Measurements from ENCODE around the gene ADD3.

ADD3 gene

DNA sequence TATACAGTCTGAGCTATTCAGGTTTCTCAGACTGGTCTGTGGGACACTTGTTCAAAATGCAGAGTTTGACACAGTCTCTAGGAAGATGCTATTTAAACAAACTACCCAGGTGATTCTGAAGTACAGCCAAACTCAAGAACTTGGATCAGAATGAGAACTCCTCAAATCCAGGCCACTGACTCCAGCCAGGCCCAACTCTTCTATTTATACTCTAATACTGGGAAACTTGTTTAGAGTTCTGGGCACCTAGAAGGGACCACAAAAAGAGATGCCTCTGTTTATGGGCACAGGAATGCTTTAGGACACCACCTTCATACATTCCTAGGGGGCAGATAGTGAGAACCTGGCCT lies 40.1 kb upstream of the ADD3 start:
- Histone ChIP-seq H3K27ac (ENCODE audit: low read depth, low read length, severe bottlenecking) (peak overlapping the region; percentile 93), H3K4me3 (ENCODE audit: extremely low read depth, insufficient read depth, low read length, poor library complexity, severe bottlenecking) (no peak overlapping the region), H3K36me3 (ENCODE audit: control insufficient read depth, insufficient read depth, low read length) (no peaks in the 10 kb centered on the region), H3K9me3 (ENCODE audit: control insufficient read depth, low read length) (no peaks in the 10 kb centered on the region), H3K4me1 (ENCODE audit: control insufficient read depth, insufficient read depth, low read length, poor library complexity, severe bottlenecking) (peaks cover 40% of the 10 kb centered on the region)

DNA sequence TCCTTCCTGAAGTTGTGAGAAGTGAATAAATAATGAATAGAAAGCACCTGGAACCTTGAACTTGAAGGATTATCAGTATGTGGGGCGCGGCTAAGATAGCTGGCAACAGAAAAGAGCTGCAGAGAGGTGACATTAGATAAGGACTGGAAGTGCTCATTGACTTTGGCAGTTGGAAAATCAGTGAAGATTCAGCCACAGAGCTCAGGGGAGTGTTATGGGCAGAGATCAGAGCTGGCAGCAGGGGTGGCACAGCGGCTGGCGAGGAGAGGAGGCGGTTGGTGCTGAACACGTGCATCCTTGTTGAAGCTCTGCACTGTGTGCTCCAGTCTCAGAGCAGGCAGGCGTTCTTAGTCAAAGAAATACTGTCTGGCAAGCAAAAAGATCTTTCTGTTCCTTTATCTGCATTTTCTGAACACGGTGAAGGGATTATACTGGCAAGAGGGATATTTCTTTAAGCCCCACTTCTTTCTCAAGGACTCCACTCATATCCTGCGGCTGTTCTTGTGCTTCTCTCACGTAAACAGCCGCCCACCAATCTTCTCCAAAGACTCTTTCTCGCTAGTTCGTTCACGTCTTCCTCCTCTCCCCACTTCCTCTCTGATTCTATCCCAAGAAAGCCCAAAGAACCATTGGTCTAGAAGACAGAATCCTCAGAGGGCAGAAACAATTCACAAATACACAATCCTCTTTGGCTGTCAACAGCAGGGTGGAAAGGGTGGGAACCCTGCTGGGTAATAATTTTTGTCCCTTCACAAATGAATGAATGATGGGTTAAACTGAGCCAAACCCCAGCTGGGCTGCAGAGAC lies 38.6 kb upstream of the ADD3 start:
- no peaks in the 10 kb centered on the region for H3K9me3 ChIP-seq (ENCODE audit: control insufficient read depth, low read length)
- 88 to 93% methylated on average over 12 to 14 of the region's 14 CpGs for WGBS, 2 experiments (ENCODE audit: insufficient coverage in 2 of 2)
- peaks cover 38% of the 10 kb centered on the region for H3K4me1 ChIP-seq (ENCODE audit: control insufficient read depth, insufficient read depth, low read length, poor library complexity, severe bottlenecking)
- H3K4me3 ChIP-seq (ENCODE audit: extremely low read depth, insufficient read depth, low read length, poor library complexity, severe bottlenecking) = no peak overlapping the region
- H3K27ac ChIP-seq (ENCODE audit: low read depth, low read length, severe bottlenecking) = peak overlapping the region; percentile 8
- H3K36me3 ChIP-seq (ENCODE audit: control insufficient read depth, insufficient read depth, low read length) = no peaks in the 10 kb centered on the region

DNA sequence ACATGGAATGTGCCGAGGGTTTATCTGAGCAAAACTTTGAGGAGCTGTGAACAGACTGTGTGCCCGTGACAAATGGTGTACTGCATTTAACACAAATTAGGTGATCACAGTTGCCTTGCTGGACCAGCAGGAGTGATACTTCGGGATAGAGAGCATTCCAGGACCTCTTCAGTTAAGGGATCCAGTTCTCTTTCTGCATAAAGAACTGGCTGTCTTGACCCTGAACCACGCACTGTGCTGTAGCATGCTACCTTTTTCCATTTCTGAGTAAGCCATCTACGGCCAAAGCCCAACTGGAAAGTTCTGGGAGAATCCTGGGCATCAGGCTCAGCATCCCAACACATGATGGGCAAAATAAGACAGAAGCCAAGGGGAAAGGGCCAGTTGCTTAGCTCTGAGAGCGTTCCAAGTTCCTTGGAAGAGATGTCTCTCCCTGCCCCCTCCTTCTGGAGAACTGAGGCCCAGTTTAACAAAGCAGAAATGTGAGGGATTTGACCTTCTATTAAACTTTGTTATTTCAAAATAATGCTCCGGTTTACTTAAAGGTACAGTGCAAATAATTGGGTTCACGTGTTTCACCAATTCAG lies 37.9 kb upstream of the ADD3 start:
- Histone ChIP-seq H3K27ac (ENCODE audit: low read depth, low read length, severe bottlenecking) (no peak overlapping the region), H3K4me3 (ENCODE audit: extremely low read depth, insufficient read depth, low read length, poor library complexity, severe bottlenecking) (no peak overlapping the region), H3K9me3 (ENCODE audit: control insufficient read depth, low read length) (no peaks in the 10 kb centered on the region), H3K36me3 (ENCODE audit: control insufficient read depth, insufficient read depth, low read length) (no peaks in the 10 kb centered on the region), H3K4me1 (ENCODE audit: control insufficient read depth, insufficient read depth, low read length, poor library complexity, severe bottlenecking) (peaks cover 38% of the 10 kb centered on the region)
- WGBS, 2 experiments (ENCODE audit: insufficient coverage in 2 of 2) = 84 to 89% methylated on average over 7 to 8 of the region's 8 CpGs

DNA sequence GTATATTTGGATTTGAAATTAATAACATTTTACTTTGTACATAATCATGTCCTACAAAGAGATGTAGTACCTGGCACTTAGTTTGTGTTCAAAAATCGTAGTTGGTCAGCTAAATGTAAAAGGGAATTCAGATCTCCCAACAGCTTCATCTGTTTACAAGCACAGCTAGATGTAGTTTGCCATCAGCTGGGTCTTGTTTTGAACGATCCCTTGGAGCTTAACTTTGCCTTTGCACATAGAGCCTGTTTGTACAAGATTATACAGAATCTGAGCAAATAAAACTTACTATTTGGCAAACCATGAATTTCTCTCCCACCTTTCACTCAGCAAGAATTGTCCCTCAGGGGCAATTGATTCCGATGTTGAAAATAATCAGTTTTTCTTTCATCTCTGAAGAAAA lies 36.1 kb upstream of the ADD3 start:
- H3K4me1 ChIP-seq (ENCODE audit: control insufficient read depth, insufficient read depth, low read length, poor library complexity, severe bottlenecking) = peaks cover 35% of the 10 kb centered on the region
- no peak overlapping the region for H3K4me3 ChIP-seq (ENCODE audit: extremely low read depth, insufficient read depth, low read length, poor library complexity, severe bottlenecking)
- no peak overlapping the region for H3K27ac ChIP-seq (ENCODE audit: low read depth, low read length, severe bottlenecking)
- H3K9me3 ChIP-seq (ENCODE audit: control insufficient read depth, low read length) = no peaks in the 10 kb centered on the region
- 83 to 97% methylated on average over 1 to 3 of the region's 3 CpGs for WGBS, 2 experiments (ENCODE audit: insufficient coverage in 2 of 2)
- H3K36me3 ChIP-seq (ENCODE audit: control insufficient read depth, insufficient read depth, low read length) = no peaks in the 10 kb centered on the region

DNA sequence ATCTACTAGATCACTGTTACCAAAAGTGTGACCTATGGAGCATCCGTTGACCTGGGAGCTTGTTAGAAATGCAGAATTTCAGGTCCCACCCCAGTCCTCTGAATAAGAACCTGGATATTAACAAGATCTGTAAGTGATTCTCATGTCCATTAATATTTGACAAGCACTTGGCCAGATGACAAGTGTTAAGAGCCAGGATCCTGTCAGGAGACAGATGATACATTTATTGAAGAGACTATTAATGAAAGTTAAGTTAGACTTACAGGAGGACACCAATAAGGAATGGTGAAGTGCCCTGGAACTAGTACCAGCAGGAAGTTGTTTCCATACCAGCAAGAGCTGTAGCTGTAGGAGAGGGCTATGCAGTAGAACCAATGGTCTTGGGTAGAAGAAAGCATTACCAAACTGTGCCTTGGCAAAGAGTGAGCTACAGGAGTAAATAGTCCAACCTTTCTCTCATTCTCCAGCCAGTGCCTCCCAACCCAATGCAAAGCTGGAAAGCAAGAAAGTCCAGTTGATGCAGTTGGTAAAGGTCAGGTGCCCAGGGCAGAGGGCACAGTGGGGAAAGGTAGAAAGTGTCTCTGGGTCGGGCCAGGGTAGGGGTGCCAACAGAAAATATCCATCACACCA lies 35.3 kb upstream of the ADD3 start:
- Histone ChIP-seq H3K4me1 (ENCODE audit: control insufficient read depth, insufficient read depth, low read length, poor library complexity, severe bottlenecking) (peaks cover 35% of the 10 kb centered on the region), H3K9me3 (ENCODE audit: control insufficient read depth, low read length) (no peaks in the 10 kb centered on the region), H3K36me3 (ENCODE audit: control insufficient read depth, insufficient read depth, low read length) (no peaks in the 10 kb centered on the region), H3K27ac (ENCODE audit: low read depth, low read length, severe bottlenecking) (no peak overlapping the region), H3K4me3 (ENCODE audit: extremely low read depth, insufficient read depth, low read length, poor library complexity, severe bottlenecking) (no peak overlapping the region)
- WGBS, 2 experiments (ENCODE audit: insufficient coverage in 2 of 2) = 100% methylated on average over 1 of the region's 2 CpGs; no CpG with 5 or more reads in 1 of the 2 experiments

DNA sequence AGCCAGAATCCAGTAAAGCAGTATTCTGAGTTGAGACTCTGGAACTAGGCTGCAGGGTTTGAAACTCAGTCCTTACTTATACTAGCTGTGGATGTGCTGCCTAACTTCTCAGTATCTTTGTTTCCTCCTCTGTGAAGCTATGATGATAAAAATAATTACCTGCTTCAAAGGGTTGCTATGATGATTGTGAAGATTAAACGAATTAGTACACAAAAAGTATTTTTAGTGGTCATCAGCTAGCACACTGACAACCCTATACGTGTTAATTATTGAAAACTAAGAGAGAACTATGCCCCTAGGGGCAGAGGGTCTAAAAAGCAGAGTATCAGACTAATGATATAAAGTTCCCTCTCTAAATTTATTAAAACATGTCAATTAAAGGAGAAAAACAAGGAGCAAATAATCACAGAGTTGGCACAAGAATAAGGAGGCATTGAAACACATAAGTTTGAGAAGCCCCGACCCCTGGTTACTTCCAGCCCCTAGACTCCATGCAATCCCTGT lies 34.4 kb upstream of the ADD3 start:
- H3K4me3 ChIP-seq (ENCODE audit: extremely low read depth, insufficient read depth, low read length, poor library complexity, severe bottlenecking) = no peak overlapping the region
- no peak overlapping the region for H3K27ac ChIP-seq (ENCODE audit: low read depth, low read length, severe bottlenecking)
- H3K9me3 ChIP-seq (ENCODE audit: control insufficient read depth, low read length) = no peaks in the 10 kb centered on the region
- WGBS, 2 experiments (ENCODE audit: insufficient coverage in 2 of 2) = no CpG with 5 or more reads among the region's 3 CpGs
- peaks cover 33% of the 10 kb centered on the region for H3K4me1 ChIP-seq (ENCODE audit: control insufficient read depth, insufficient read depth, low read length, poor library complexity, severe bottlenecking)
- no peaks in the 10 kb centered on the region for H3K36me3 ChIP-seq (ENCODE audit: control insufficient read depth, insufficient read depth, low read length)

DNA sequence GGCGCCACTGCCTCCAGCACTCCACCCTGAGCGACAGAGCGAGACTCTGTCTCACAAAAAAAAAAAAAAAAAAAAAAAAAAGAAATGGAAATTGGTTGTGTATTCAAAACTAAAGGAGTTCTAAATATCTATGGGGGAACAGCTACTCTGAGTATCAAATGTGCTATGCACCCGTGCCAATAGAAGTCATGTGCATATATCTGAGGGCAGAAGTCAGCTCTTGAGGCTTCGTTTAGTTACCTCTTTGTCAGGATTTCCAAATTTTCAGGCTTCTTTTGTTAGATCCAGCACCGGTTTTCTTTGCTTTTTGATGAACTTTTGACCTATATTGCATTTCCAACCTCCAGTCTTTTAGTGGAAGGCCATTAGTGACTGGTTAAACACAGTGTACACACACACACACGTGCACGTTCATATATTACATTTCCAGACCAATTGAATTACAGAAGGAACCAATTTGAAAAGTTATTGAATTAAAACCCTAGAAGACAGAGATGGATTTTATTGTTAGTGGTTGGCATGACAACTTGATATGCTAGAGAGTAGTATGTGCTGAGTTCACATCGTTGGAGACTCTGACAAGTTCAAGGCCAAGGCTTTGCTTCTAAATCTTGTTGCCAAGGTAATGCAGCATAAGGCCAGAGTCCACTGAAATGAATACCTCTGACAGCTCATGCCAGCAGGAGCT lies 33.1 kb upstream of the ADD3 start:
- H3K4me3 ChIP-seq (ENCODE audit: extremely low read depth, insufficient read depth, low read length, poor library complexity, severe bottlenecking) = no peak overlapping the region
- no peak overlapping the region for H3K27ac ChIP-seq (ENCODE audit: low read depth, low read length, severe bottlenecking)
- WGBS, 2 experiments (ENCODE audit: insufficient coverage in 2 of 2) = 86 to 96% methylated on average over 3 to 5 of the region's 9 CpGs
- peaks cover 29% of the 10 kb centered on the region for H3K4me1 ChIP-seq (ENCODE audit: control insufficient read depth, insufficient read depth, low read length, poor library complexity, severe bottlenecking)
- H3K36me3 ChIP-seq (ENCODE audit: control insufficient read depth, insufficient read depth, low read length) = no peaks in the 10 kb centered on the region
- no peaks in the 10 kb centered on the region for H3K9me3 ChIP-seq (ENCODE audit: control insufficient read depth, low read length)

DNA sequence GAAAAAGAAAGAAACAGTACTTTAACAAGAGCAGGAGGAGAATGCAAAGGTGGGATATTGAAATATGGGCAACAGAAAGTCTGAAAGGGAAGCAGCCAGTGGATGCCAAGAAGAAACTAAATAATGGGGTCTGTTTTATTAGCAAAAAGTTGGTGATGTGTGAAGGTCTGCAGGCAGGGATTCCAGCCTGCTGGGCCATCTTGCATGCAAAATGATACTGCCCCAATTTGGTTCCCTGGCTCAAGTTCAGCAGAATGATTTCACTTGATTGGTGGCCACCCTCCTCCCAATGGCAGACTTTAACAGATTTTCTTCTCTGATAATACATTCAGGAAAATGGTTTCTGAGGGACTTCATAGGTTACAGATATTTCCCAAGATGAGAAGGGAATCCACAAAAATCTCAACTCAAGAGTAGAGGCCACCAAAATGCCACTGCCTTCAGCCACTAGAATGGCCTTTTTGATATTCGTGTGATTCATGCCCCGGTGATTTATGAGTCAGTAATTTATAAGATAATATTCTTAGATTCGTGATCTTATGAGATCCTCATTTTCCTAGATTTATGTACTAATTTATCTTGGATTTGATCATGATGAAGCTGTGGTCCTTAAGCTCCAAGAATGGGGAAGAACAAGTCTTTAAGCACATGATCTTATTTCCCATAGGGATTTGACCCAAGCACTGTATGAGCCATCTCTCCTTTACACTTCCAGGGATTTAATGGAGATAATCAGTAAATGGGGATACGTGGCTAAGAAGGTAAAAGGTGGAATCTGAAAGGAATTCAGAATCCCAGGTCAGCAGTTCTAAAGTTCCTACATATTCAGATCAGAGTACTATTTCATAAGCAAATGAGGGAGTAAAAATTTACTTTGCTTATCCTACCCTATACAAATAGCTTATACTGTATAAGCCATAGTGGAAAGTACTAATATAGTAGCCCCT lies 32.3 kb upstream of the ADD3 start:
- Histone ChIP-seq H3K36me3 (ENCODE audit: control insufficient read depth, insufficient read depth, low read length) (no peaks in the 10 kb centered on the region), H3K9me3 (ENCODE audit: control insufficient read depth, low read length) (no peaks in the 10 kb centered on the region), H3K4me3 (ENCODE audit: extremely low read depth, insufficient read depth, low read length, poor library complexity, severe bottlenecking) (no peak overlapping the region), H3K4me1 (ENCODE audit: control insufficient read depth, insufficient read depth, low read length, poor library complexity, severe bottlenecking) (peaks cover 29% of the 10 kb centered on the region), H3K27ac (ENCODE audit: low read depth, low read length, severe bottlenecking) (no peak overlapping the region)
- WGBS, 2 experiments (ENCODE audit: insufficient coverage in 2 of 2) = no CpG with 5 or more reads among the region's 4 CpGs

DNA sequence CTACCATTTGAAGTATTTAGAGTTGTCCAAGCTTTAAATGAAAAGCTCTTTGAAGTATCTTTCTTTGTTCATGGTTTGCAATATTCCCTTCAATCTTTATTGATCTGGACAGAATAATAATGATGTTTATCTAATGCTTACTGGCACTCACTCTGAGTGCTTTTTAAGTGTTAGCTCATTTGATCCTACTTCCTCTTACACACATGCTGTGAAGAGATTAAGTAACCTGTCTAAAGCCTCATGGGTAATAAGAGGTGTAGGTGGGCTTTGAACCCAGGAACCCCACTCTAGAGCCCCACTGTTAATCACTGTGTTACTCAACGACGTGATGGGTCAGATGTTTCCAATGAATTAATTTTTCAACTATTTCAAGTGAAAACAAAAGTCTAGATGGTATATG lies 31.1 kb upstream of the ADD3 start:
- no CpG with 5 or more reads among the region's 2 CpGs for WGBS, 2 experiments (ENCODE audit: insufficient coverage in 2 of 2)

DNA sequence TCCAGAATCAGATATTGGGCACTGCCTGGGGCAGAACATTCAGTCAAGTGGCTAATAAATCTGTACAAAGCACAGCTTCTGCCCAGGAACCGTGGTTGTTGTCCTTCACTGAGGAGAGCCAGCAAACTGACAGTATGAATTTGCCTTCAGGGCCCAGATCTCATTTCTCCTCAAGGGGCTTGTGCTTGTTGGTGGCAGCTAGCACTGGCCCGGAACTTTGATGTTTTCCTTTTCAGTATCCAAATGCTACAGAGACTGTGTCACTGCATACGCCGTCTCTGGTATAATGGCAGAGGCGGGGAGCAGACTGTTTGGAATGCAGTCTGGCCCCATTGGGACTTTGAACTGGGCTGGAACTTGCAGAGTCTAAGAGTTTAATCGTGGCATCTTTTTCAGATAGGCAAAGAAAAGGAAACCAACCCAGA lies 30.4 kb upstream of the ADD3 start:
- Histone ChIP-seq H3K9me3 (ENCODE audit: control insufficient read depth, low read length) (no peaks in the 10 kb centered on the region), H3K27ac (ENCODE audit: low read depth, low read length, severe bottlenecking) (peak overlapping the region; percentile 65), H3K4me3 (ENCODE audit: extremely low read depth, insufficient read depth, low read length, poor library complexity, severe bottlenecking) (no peak overlapping the region), H3K4me1 (ENCODE audit: control insufficient read depth, insufficient read depth, low read length, poor library complexity, severe bottlenecking) (peaks cover 37% of the 10 kb centered on the region), H3K36me3 (ENCODE audit: control insufficient read depth, insufficient read depth, low read length) (no peaks in the 10 kb centered on the region)
- 69 to 86% methylated on average over 3 to 5 of the region's 6 CpGs for WGBS, 2 experiments (ENCODE audit: insufficient coverage in 2 of 2)

More for the DNA sequence above, 31.1 kb upstream of the ADD3 start:
- peaks cover 30% of the 10 kb centered on the region for H3K4me1 ChIP-seq (ENCODE audit: control insufficient read depth, insufficient read depth, low read length, poor library complexity, severe bottlenecking)
- no peaks in the 10 kb centered on the region for H3K36me3 ChIP-seq (ENCODE audit: control insufficient read depth, insufficient read depth, low read length)
- peak overlapping the region; percentile 65 for H3K27ac ChIP-seq (ENCODE audit: low read depth, low read length, severe bottlenecking)
- H3K4me3 ChIP-seq (ENCODE audit: extremely low read depth, insufficient read depth, low read length, poor library complexity, severe bottlenecking) = no peak overlapping the region
- H3K9me3 ChIP-seq (ENCODE audit: control insufficient read depth, low read length) = no peaks in the 10 kb centered on the region

Measured in mesodermal cell (in vitro differentiated cells).